Ecto neural progenitor cell (in vitro differentiated cells): ENCODE results near the gene CABS1.

Source experiments
- DNase-seq: peaks from one replicate; pipeline ENCODE4 v3.0.0-alpha.2; 2018; ENCODE audit warnings: low spot score

CABS1 gene

GRCh38 chr4:70334681-70335080 is at the start of gene CABS1:
Gene CABS1, plus strand, starts transcription at chr4:70334981. Its CDS starts 59 bp downstream, at chr4:70335040.
- DNase-seq, result no peak

DNA sequence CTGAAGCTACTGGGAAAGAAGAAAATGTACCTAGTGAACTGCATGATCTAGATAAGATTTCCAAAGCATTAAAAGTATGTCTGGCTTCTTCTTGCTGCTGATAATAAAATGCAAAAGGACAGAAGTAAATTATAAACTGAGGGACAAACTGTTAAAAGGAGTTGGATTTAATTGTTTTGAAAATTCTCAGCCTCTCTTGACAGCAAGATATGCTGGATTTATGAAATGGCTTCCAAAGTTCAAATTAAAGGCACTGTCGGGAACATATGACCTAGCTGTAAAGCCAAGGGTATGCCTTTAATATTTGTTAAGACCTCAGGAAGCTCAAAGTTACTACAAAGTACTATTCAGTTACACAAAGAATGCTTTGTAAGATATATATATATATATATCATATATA is 46.1 kb upstream of the CABS1 start:
- DNase-seq, result no peak

- DNase-seq, result no peak
These were observed 43.4 kb upstream of the CABS1 start for GRCh38 chr4:70291341-70291740.

- no peak for DNase-seq
These were observed 37.2 kb upstream of the CABS1 start for GRCh38 chr4:70297576-70297975.

DNA sequence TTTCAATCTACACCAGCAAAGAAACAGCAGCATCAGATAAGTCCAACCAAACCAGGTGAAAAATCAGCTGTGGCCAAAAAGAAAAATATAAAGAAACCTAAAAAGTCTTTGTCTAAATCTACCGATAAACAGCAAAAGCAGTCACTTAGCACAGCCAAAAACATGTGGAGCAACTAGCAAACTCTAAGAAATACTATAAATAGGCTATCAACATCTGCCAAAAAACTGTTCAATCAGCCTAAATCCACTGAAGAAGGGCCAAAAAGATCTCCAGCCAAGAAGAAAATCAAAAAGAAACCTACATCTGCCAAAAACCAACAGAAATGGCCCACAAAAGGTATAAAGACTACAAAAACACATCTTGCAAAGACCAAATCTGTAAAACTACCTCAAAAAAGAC is 36.7 kb upstream of the CABS1 start:
- no peak for DNase-seq

- no peak for DNase-seq
These were observed 35.1 kb upstream of the CABS1 start for GRCh38 chr4:70299643-70300042.

DNA sequence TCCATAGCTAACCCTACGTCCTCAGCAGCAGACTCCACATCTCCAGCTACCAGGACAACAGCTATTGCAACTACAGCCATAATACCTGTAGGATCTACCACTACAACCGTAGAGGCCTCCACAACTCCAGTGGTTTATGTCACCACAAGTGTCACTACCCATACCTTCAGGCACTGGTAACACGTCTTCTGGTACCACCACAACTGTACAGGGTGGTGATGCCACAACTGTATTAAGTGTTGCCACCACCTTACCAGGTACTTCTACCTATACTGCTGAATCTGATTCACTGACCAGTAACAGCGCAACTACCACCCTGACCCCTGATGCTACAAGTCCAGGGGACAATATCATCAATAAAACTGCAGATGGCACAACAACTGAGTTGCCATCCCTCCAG is 34.6 kb upstream of the CABS1 start:
- DNase-seq, result no peak

- no peak for DNase-seq
These were observed 31.7 kb upstream of the CABS1 start for GRCh38 chr4:70303090-70303489.

DNA sequence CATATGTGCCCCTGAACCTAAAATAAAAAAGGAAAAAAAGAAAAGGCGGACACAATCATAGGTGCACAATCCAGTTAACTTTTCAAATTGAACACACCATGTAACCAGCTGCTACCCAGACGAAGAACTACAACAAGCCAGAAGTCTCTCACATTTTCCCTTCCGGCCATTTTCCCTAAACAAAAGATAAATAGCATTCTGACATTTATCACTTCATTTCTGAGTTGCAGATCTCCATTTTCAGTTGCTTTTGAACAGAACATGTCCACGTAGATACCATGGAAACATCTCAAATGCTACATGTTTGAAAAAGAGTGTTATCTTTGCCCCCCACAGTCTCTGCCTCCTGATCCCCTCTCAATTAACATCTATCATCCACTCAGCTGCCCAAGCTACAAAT is 29.2 kb upstream of the CABS1 start:
- DNase-seq, result no peak

DNA sequence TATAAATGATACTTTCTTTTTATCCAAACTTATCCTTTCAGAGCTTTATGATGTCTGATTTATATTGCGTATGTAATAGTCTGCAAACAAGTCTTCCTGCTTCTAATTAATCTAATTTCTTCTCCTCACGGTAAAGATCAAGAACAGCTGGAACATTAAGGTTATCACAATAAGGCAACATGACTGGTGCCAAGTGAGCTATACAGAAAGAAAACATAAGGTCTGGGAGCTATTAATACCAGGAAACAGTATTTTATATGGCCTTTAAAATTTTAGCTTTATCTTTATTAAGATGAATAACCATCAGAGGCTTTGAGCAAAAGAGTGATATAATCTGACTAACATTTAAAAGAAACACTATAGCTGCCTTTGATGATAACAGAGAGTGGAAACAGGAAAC is 28.7 kb upstream of the CABS1 start:
- no peak for DNase-seq

- no peak for DNase-seq
These were observed 21.0 kb upstream of the CABS1 start for GRCh38 chr4:70313736-70314135.

DNA sequence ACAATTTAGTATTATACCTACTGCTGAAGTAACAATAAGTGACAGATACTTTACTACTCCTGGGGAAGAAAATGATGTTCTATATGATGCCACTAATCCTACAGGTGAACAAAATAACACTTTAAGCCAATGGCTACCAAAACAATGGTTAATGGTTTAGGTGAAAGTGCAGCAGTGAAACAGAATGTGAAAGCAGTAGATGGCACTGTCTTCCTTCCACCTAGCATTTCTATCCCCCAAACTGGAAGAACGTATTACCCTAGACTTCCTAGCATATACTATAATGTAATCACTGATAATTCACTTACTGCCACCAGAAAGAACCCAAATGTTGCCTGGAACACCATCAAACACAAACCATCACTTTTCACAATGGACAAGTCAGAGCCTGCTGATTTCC is 18.9 kb upstream of the CABS1 start:
- DNase-seq, result no peak

DNA sequence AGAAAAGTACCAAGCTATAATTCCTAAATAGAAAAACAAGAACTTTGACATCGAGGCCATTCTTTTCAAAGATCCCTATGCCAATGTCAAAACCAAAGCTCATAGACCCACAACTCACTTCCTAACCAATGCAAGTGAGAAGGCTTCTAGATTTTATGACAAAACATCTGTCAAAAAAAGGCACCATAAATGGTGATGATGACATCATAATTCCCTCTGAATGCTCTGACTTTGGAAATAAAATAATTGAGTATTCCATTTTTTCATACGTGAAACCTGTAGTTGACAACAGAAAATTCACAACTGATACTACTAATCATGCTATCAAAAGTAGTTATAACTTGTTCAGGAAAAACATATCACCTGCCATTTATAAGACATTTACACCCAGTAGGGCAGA is 8.7 kb upstream of the CABS1 start:
- no peak for DNase-seq

- no peak for DNase-seq
These were observed 1.3 kb downstream of the CABS1 start for GRCh38 chr4:70336043-70336442.

DNA sequence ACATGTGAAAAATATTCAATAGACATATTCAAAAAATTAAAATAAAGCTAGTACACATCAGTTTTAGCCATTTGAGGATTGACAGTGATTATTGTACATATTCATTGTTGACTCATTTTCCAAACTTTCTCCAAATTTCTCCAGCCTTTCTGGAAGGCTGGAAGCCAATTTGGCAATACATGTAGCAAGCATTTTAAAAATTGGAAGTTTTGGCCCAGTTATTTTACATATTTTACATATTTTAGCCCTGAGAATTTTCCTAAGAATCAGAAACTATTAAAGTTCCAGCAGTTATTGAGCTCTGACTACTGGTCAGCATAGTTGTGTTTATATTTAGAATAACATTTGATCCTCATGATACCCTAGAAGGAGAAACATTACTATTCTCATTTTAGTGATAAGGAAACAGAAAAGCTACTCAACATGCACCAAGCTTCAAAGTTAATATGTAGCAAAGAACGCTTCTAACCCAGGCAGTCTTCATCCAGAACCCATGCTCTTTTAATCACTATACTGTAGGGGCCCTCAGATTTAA is 3.2 kb downstream of the CABS1 start:
- no peak for DNase-seq

DNA sequence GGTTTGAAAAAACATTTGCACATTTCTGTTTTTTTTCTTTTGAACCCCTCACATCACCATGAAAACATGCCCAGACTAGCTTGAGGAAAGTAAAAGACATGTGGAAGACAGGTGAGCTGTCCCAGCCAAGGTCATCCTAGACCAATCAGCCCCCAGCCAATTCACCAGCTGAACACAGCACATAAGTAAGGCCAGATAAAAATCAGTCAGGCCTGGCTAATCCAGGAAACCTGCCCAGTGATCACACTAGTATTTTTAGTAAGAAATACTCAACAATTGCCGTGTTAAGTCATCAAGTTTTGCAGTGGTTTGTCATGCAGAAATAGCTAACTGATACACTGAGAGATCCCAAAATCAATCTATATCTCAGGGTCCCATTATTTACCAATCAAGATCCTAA is 21.4 kb downstream of the CABS1 start:
- no peak for DNase-seq

GRCh38 chr4:70359115-70359661 is 24.4 kb downstream of the CABS1 start:
- no peak for DNase-seq

DNA sequence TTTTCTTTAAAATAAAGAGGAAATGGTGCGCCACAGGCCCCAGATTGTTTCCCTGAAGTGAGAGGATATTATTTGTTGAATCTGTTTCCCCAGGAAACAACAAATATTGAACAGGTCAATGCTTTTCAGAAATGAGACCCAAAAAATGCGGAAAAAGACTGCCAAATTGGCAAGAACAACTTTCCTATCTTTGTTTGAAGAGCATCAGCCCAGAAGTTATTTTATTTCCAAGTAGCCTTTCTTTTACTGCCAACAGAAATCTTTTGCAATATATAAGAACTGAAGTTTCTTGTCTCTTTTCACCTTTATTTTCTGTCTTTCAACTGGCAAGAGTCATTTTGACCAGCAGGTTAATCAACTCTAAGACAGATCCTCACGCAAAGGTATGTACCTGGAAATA is 25.7 kb downstream of the CABS1 start, which contains the start of gene SMR3A:
SMR3A (plus strand) TSS at position 301 of the 400 bp plus-strand sequence. CDS start 1,356 bp downstream, outside the sequence.
- DNase-seq, result no peak

DNA sequence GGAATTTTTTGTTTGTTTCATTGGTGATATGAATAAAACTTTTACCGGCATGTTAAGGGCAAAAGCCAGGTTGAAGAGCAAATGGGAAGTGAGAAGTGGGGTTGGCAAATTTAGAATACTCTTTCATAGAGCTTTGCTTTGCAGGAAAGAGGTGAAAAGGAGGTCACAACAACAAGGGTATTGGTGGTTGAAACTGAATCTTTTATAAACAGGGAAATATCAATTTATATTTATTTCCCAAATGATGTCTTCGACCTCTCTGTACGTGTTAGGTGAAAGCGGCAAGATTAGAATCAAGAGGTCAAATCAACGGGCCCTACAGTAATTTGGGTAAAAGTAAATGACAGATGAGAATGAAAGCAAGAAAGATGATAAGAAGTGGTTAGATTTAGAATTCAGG is 29.2 kb downstream of the CABS1 start:
- DNase-seq, result no peak

GRCh38 chr4:70365479-70365878 is 30.7 kb downstream of the CABS1 start:
- no peak for DNase-seq

DNA sequence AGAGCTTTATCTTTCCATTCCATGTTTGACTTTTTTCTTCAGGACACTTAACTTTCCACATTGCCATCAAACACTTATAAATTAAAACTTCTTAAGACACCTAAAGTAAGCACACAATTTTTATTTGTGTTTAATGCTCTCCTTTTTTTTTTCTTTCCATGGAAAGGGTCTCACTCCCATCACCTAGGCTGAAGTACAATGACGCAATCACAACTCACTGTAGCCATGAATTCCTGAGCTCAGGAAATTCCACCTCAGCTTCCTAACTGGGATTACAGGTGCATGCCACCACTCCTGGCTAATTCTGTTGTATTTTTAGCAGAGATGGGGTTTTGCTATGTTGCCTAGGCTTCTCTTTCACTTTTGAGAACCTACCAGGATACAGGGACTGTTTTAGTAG is 33.0 kb downstream of the CABS1 start:
- no peak for DNase-seq

GRCh38 chr4:70371987-70372386 is 37.2 kb downstream of the CABS1 start:
- DNase-seq, result no peak

DNA sequence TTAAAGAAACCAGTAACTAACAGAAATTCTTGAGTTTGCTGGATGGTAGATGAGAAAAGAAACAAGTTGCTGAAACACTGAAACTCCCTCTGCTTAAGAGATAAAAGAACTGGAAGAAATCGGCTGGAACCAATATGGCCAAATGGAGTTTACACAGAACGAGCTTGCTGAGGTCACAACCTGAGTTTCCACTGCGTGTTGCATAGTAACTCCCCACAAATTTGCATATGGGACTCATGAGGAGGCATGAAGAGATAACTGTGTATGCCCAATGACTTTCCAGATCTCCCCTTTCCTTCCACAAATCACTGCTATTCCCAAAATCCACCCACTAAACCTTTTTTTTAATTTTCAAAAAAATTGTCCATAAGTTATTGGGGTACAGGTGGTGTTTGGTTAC is 38.0 kb downstream of the CABS1 start:
- DNase-seq, result no peak

- DNase-seq, result no peak
These were observed 45.8 kb downstream of the CABS1 start for GRCh38 chr4:70380578-70380977.
